Right cardiac atrium (tissue), 5 donors: ENCODE results near the gene NLRC4. TPM values are rescaled to one million over a fixed set of nuclear protein-coding genes. Genes with fewer than 3 reads are reported as not detected.
"Not testable (repeated sequence)": the region's sequence is repeated elsewhere in the genome, so short reads cannot be mapped to it uniquely, and the experiment has no call there.

Source experiments
- ATAC-seq, 2 donors: fragments of 200-7000 bp; cut with Tn5 transposase; one replicate each; pipeline versions ENCODE4 v1.8.0 to v1.9.1; 2020; ENCODE audit warnings: moderate library complexity in 2 of 2, mild to moderate bottlenecking in 1 of 2
- DNase-seq, 3 donors: peaks; one replicate each; pipeline ENCODE4 v3.0.0-alpha.2; 2020
- H3K27ac ChIP-seq: one replicate; pipeline ENCODE4 v1.5.1; 2013; ENCODE audit warnings: mild to moderate bottlenecking, low read length, control low read depth, moderate library complexity
- H3K27me3 ChIP-seq: one replicate; pipeline ENCODE4 v1.6.1; 2013; ENCODE audit not compliant: control insufficient read depth, insufficient read depth
- H3K4me1 ChIP-seq: one replicate; pipeline ENCODE4 v1.6.1; 2013; ENCODE audit warnings: low read length; ENCODE audit not compliant: control insufficient read depth, insufficient read depth
- H3K4me3 ChIP-seq: one replicate; pipeline ENCODE4 v1.5.1; 2013; ENCODE audit warnings: low read length, control low read depth
- H3K9me3 ChIP-seq: one replicate; pipeline ENCODE4 v1.6.1; 2013; ENCODE audit warnings: low read length; ENCODE audit not compliant: control insufficient read depth
- WGBS: extraction: QIAGEN DNeasy Blood & Tissue Kit; methylation state at CpG from one replicate; pipeline ENCODE4 v1.1.7; 2013; 5-methylcytosine and 5-hydroxymethylcytosine counted together
- intact Hi-C, 4 donors: fragments of 100-400 bp; cut with DNase I; formaldehyde crosslinking; loops; one replicate each; pipeline versions ENCODE4 v1.11.0 to v1.14.0; 2022 to 2023
- polyA plus RNA-seq: library from polyadenylated mRNA; stranded (reverse); fragments of 200-250 nt; gene quantifications from one replicate; pipeline ENCODE4 v1.2.3, GENCODE V29; 2013
- total RNA-seq, 4 donors: library from RNA; stranded (reverse); fragmentation: NEBNext Ultra II Directional; extraction: Animal tissue kit (Norgen Biotek cat#: 25700); gene quantifications; one replicate each; pipeline ENCODE4 v1.2.1, GENCODE V29; 2021
- donor health status: healthy with polysubstance abuse.
- donor health status: DM: no; HTN: yes; CAD: no.
- donor health status: DM: no; HTN: no; CAD: no.
- donor health status: DM: no; HTN: yes; CAD: no; lungs with severe emphysema.
- donor health status: DM: yes; HTN: yes; CAD: no.

The NLRC4 gene
- total and polyA plus RNA-seq, 5 donors: 0.41 to 1.9 (median 1.6) TPM

- H3K27me3 ChIP-seq: no peaks in the 10 kb centered on the region
- DNase-seq: no peak
- intact Hi-C loops: no loop called here
- no peaks in the 10 kb centered on the region for H3K9me3 ChIP-seq
- no peak overlapping the region for H3K27ac ChIP-seq
- H3K4me3 ChIP-seq: no peak overlapping the region
- no peak for ATAC-seq
- 88% methylated on average over 4 of the region's 4 CpGs for WGBS
- H3K4me1 ChIP-seq: no peaks in the 10 kb centered on the region
Measured at GRCh38 chr2:32212295-32212694, 52.4 kb downstream of the NLRC4 start.

- Histone ChIP-seq H3K4me1 (no peaks in the 10 kb centered on the region), H3K27me3 (no peaks in the 10 kb centered on the region), H3K4me3 (no peak overlapping the region), H3K27ac (no peak overlapping the region), H3K9me3 (no peaks in the 10 kb centered on the region)
- intact Hi-C loops: no loop called here
- WGBS: 88% methylated on average over 7 of the region's 7 CpGs
- DNase-seq: no peak
- ATAC-seq: no peak
Measured at GRCh38 chr2:32210767-32211408, 53.8 kb downstream of the NLRC4 start.

DNA sequence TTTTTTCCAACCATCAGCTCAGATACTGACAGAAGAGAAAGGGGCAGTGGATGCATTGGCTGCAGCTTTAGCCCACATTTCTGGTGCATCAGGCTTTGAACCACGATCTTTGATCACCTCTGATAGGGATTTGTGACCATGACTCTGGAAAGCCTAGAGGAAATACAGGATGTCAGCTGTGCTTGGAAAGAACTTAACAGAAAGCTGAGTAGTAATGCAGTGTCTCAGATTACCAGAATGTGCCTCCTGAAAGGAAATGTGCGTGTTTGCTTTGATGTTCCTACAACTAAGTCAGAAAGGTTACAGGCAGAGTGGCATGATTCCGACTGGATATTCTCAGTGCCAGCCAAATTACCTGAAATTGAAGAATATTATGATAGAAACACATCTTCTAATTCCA lies 61.3 kb downstream of the NLRC4 start:
- H3K4me3 ChIP-seq, intact Hi-C loops, DNase-seq, H3K27ac ChIP-seq, H3K9me3 ChIP-seq, H3K27me3 ChIP-seq, H3K4me1 ChIP-seq, ATAC-seq: not testable (repeated sequence)
- 97% methylated on average over 3 of the region's 3 CpGs for WGBS

- DNase-seq: no peak
- no peaks in the 10 kb centered on the region for H3K4me1 ChIP-seq
- no peak overlapping the region for H3K27ac ChIP-seq
- no peak for ATAC-seq
- intact Hi-C loops: no loop called here
- no peak overlapping the region for H3K4me3 ChIP-seq
- H3K27me3 ChIP-seq: no peaks in the 10 kb centered on the region
- no peaks in the 10 kb centered on the region for H3K9me3 ChIP-seq
- 94% methylated on average over 1 of the region's 1 CpG for WGBS
Measured at GRCh38 chr2:32200814-32201213, 63.9 kb downstream of the NLRC4 start.

DNA sequence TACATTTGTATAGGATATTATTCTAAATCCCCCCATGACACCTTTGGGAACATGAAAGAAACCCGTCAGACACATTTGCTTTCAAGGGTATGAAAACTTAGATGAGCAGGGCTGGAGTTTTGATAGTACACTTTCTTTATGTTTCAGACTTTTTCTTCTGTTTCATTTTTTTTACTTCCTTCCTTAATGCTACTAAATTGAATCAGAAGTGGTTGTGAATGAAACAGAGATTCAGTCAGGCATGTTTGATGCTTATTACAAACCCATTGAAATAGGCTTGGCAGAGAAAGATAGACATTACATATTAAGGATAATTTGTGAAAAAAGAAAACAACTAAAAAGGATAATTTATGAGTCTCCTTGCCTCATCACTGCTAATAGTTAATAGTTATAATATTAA lies 72.3 kb downstream of the NLRC4 start:
- no peak overlapping the region for H3K4me3 ChIP-seq
- intact Hi-C loops: no loop called here
- no peak overlapping the region for H3K27ac ChIP-seq
- H3K9me3 ChIP-seq: no peaks in the 10 kb centered on the region
- H3K27me3 ChIP-seq: no peaks in the 10 kb centered on the region
- DNase-seq (no peak), ATAC-seq (no peak)
- WGBS: 85% methylated on average over 1 of the region's 1 CpG
- no peaks in the 10 kb centered on the region for H3K4me1 ChIP-seq

- no peak for ATAC-seq
- H3K27me3 ChIP-seq: no peaks in the 10 kb centered on the region
- H3K4me3 ChIP-seq: no peak overlapping the region
- H3K27ac ChIP-seq: no peak overlapping the region
- no peak for DNase-seq
- no peaks in the 10 kb centered on the region for H3K9me3 ChIP-seq
- 83% methylated on average over 6 of the region's 6 CpGs for WGBS
- intact Hi-C loops: no loop called here
- no peaks in the 10 kb centered on the region for H3K4me1 ChIP-seq
Measured at GRCh38 chr2:32189011-32189410, 75.7 kb downstream of the NLRC4 start.

- DNase-seq: no peak
Measured at GRCh38 chr2:32182667-32183066, 82.0 kb downstream of the NLRC4 start.

More at GRCh38 chr2:32182667-32183066, 82.0 kb downstream of the NLRC4 start:
- intact Hi-C loops: no loop called here
- 97% methylated on average over 6 of the region's 6 CpGs for WGBS
- Histone ChIP-seq H3K27ac (no peak overlapping the region), H3K27me3 (no peaks in the 10 kb centered on the region), H3K4me1 (no peaks in the 10 kb centered on the region), H3K9me3 (no peaks in the 10 kb centered on the region), H3K4me3 (no peak overlapping the region)
- ATAC-seq: no peak

Other genes starting within 250 kb of the NLRC4 start
- gene DPY30, start 225.1 kb downstream of the NLRC4 start, total RNA-seq: 10 to 100 TPM; 34.7 to 46.0 (median 44.1) TPM
- 92.1 TPM for gene DPY30, start 225.1 kb downstream of the NLRC4 start, polyA plus RNA-seq
- 1 to 10 TPM; 8.1 to 9.1 (median 8.6) TPM for gene SPAST, start 201.3 kb downstream of the NLRC4 start, total RNA-seq
- gene SPAST, start 201.3 kb downstream of the NLRC4 start, polyA plus RNA-seq: 2.4 TPM
- 10 to 100 TPM; 14.8 to 20.8 (median 16.0) TPM for gene SLC30A6, start 99.0 kb downstream of the NLRC4 start, total RNA-seq
- 4.7 TPM for gene SLC30A6, start 99.0 kb downstream of the NLRC4 start, polyA plus RNA-seq
- 10 to 100 TPM; 52.6 to 60.8 (median 53.3) TPM for gene YIPF4, start 13.0 kb upstream of the NLRC4 start, total RNA-seq
- gene YIPF4, start 13.0 kb upstream of the NLRC4 start, polyA plus RNA-seq: 30.8 TPM
- gene BIRC6, start 92.1 kb upstream of the NLRC4 start, total RNA-seq: 10 to 100 TPM; 41.9 to 60.2 (median 48.7) TPM
- gene BIRC6, start 92.1 kb upstream of the NLRC4 start, polyA plus RNA-seq: 13.9 TPM